T1000 (cell line): Measurements from ENCODE around the gene NEU3.
"Not testable (repeated sequence)": the region's sequence is repeated elsewhere in the genome, so short reads cannot be mapped to it uniquely, and the experiment has no call there.

Experiments used
- DNase-seq: peaks from one replicate; lab custom pipeline; 2025; ENCODE audit warnings: mixed read lengths; lab: John Stamatoyannopoulos, UW

NEU3 gene

GRCh38 chr11:75029836-75030631 is 41.3 kb downstream of the NEU3 start:
- no peak for DNase-seq

DNA sequence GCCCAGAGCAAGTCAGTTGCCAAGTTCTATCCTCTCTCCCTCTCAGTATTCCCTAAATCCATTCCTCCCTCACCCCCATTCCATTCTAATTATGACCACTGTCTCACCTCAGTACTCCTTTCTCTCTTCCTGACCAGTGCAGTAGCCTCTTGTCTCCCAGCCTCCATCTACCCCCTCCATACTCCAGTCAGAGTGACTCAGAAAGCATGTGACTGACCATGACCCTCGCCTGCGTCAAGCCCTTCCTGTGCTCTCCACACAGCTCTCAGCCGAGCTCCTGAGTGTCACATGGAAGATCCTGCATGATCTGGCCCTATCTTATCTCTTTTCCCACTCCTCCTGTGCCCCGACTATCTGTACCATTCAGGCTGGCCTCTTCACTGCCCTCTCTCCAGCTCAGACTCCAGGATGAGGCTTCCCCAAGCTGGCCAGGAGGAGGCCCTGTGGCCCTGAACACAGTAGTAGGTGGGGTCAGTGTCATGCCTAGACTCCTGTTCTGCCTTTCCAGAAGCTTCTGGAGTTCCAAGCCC is 42.6 kb downstream of the NEU3 start:
- no peak for DNase-seq

- no peak for DNase-seq
Measured at GRCh38 chr11:75031771-75032549, 43.2 kb downstream of the NEU3 start.

DNA sequence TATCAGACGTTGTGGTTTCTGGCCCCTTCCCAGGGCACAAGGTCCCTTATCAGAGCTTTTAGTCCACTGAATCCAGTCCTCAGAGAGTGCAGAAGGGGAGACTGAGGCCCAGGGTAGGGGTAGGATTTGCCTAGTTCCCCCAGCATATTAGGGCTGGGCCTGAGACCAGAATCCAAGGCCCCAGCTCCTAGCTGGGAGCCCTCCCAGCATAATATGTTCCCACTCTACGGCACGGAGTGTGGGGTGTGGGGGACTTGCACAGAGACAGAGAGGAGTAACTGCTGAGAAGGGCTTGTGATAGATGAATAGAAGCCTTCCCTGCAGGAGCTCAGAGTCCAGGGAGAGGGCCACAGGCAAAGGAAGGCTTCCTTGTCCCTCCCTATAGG is 43.8 kb downstream of the NEU3 start:
- DNase-seq = no peak

GRCh38 chr11:75033916-75034315 is 45.2 kb downstream of the NEU3 start:
- no peak for DNase-seq

- no peak for DNase-seq
Measured at GRCh38 chr11:75035256-75035655, 46.5 kb downstream of the NEU3 start.

- peak; percentile 72 for DNase-seq
Measured at GRCh38 chr11:75035911-75036565, 47.3 kb downstream of the NEU3 start.

GRCh38 chr11:75040167-75040770 is 51.5 kb downstream of the NEU3 start:
- no peak for DNase-seq

- DNase-seq = no peak
Measured at GRCh38 chr11:75041263-75041662, 52.5 kb downstream of the NEU3 start.

DNA sequence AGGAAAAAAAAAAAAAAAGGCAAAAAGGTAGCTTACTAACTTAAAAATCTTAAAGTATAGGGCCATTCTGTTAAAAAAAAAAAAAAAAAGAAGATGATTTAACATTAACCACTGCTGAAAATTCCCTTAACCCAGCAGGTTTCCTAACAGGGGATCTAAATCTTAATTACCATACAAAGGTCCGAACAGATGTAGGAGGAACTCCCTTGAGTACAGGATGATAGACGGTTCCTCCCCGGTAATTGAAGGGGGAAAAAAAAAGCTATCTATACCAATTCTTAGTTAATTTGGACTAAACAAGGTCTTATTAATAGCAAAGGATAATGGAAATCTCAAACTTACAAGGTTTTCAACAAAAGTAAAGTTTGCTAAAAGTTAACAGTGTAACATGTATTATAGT is 53.1 kb downstream of the NEU3 start:
- DNase-seq = not testable (repeated sequence)

- not testable (repeated sequence) for DNase-seq
Measured at GRCh38 chr11:75044381-75045170, 55.8 kb downstream of the NEU3 start.

- not testable (repeated sequence) for DNase-seq
Measured at GRCh38 chr11:75046668-75047067, 57.9 kb downstream of the NEU3 start.

GRCh38 chr11:75047191-75047590 is 58.5 kb downstream of the NEU3 start:
- DNase-seq = no peak

DNA sequence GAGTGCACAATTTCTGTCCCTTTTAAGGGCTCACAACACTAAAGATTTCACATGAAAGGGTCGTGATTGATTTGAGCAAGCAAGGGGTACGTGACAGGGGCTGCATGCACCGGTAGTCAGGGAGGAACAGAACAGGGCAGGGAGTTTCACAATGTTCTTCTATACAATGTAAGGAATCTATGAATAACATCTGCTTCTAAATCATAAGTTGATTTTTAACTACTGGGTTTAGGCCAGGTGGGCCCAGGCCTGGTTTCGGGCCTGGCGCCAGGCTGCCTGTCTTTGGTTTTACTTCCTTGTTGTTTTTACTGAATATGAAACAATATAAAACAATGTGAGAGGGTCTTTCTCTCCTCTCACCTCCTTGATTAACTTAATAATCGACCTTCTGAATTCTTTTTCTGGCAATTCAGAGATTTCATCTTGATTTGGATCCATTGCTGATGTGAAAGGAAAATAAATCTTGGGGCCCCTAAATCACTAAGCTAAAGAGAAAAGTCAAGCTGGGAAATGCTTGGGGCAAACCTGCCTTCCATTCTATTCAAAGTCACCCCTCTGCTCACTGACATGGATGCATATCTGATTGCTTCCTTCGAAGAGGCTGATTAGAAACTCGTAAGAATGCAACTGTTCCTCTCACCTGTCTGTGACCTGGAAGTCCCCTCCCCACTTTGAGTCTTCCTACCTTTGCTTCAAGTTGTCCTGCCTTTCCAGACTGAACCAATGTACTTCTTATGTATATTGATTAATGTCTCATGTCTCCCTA is 61.0 kb downstream of the NEU3 start:
- not testable (repeated sequence) for DNase-seq

DNA sequence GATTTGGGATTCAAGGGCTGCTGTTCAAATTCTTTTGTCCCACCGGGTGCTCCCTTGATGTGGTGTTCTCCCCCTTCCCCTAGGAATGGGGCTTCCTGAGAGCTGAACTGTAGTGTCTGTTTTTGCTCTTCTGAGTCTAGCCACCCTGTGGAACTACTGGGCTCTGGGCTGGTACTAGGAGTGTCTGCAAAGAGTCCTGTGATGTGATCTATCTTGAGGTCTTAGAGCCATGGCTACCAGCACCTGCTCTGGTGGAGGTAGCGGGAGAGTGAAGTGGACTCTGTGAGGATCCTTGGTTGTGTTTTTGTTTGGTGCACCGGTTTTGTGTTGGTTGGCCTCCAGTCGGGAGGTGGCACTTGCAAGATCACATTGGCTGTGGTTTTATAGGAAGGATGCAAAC is 61.8 kb downstream of the NEU3 start:
- no peak for DNase-seq

- DNase-seq = no peak
Measured at GRCh38 chr11:75051043-75051442, 62.3 kb downstream of the NEU3 start.

GRCh38 chr11:75052457-75052856 is 63.7 kb downstream of the NEU3 start:
- no peak for DNase-seq

DNA sequence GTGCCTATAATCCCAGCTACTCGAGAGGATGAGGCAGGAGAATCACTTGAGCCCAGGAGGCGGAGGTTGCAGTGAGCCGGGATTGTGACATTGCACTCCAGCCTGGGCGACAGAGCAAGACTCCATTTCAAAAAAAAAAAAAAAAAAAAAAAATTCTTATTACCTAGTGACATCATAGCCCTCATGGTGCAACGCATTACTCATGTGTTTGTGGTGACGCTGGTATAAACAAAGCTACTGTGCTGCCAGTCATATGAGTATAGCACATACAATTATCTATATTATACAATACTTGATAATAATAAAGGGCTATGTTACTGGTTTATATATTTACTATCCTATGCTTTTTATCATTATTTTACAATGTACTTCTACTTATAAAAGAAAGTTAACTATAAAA is 66.8 kb downstream of the NEU3 start:
- DNase-seq = no peak

GRCh38 chr11:75056814-75057213 is 68.1 kb downstream of the NEU3 start:
- no peak for DNase-seq

GRCh38 chr11:75059299-75059698 is 70.6 kb downstream of the NEU3 start:
- no peak for DNase-seq
